Measurements from ENCODE around the gene PPP2R5C. TPM values are rescaled to one million over a fixed set of nuclear protein-coding genes. Genes with fewer than 3 reads are reported as not detected.

PPP2R5C gene
- total RNA-seq, 1 experiment from 2014 or later: 89.9 TPM

- Mint-ChIP-seq H3K36me3 (peaks cover 12% of the 10 kb centered on the region), H3K4me3 (no peak overlapping the region), H3K9me3 (peaks cover 12% of the 10 kb centered on the region), H3K27me3 (ENCODE audit: low read depth) (no peaks in the 10 kb centered on the region), H3K4me1 (no peaks in the 10 kb centered on the region), H3K27ac (no peak overlapping the region)
- DNase-seq (ENCODE audit: low spot score): no peak
- CTCF ChIA-PET: interaction anchor here (0.6 to 1.6 kb wide), 2 partner anchors 14 to 94 kb away, joined by 3 to 4 read pairs; no protein-coding TSS in a partner anchor
- TF ChIP-seq ARID4B (CRISPR knock-in tag; IDR thresholded peaks at IDR 0.05; ENCODE audit: borderline replicate concordance) (no peak), NFE2L1 (CRISPR knock-in tag; IDR thresholded peaks at IDR 0.05) (no peak), USF1 (CRISPR knock-in tag; IDR thresholded peaks at IDR 0.05) (no peak), SP1 (CRISPR knock-in tag; conservative IDR thresholded peaks at IDR 0.05) (no peak), ETV6 (CRISPR knock-in tag; IDR thresholded peaks at IDR 0.05) (no peak), ATF3 (CRISPR knock-in tag; conservative IDR thresholded peaks at IDR 0.05) (no peak), ZNF219 (CRISPR knock-in tag; IDR thresholded peaks at IDR 0.05; ENCODE audit: borderline replicate concordance) (no peak), ZNF416 (CRISPR knock-in tag; IDR thresholded peaks at IDR 0.05) (no peak), JAZF1 (CRISPR knock-in tag; IDR thresholded peaks at IDR 0.05) (no peak), PRDM15 (CRISPR knock-in tag; IDR thresholded peaks at IDR 0.05) (no peak), FOXP1 (CRISPR knock-in tag; IDR thresholded peaks at IDR 0.05; ENCODE audit: borderline replicate concordance) (no peak), EMX1 (CRISPR knock-in tag; IDR thresholded peaks at IDR 0.05) (no peak), GABPB1 (CRISPR knock-in tag; IDR thresholded peaks at IDR 0.05) (no peak), ZNF532 (CRISPR knock-in tag; IDR thresholded peaks at IDR 0.05; ENCODE audit: borderline replicate concordance) (no peak)
- POLR2A ChIA-PET: no interaction called here
- no peak for ATAC-seq
Observed at GRCh38 chr14:101824339-101824727, 62.8 kb downstream of the PPP2R5C start.

All from WTC11 (cell line).